Right lobe of liver (tissue), 6 donors: Measurements from ENCODE around the gene MC3R. TPM values are rescaled to one million over a fixed set of nuclear protein-coding genes. Genes with fewer than 3 reads are reported as not detected.

Experiments used
- ATAC-seq, 4 donors: fragments of 200-7000 bp; cut with Tn5 transposase; one replicate each; pipeline ENCODE4 v1.9.1; 2020; ENCODE audit warnings: mild to moderate bottlenecking in 4 of 4, moderate library complexity in 4 of 4
- DNase-seq, 3 donors: peaks; one replicate each; pipeline ENCODE4 v3.0.0-alpha.2; 2020
- H3K27ac ChIP-seq, 3 donors: fragments of 200-600 bp; one replicate each; pipeline ENCODE4 v1.8.0; 2022
- H3K27me3 ChIP-seq, 2 donors: fragments of 200-600 bp; one replicate each; pipeline ENCODE4 v1.8.0; 2022
- H3K36me3 ChIP-seq, 4 donors: fragments of 200-600 bp; sonication (generic) in 1 of 4; one replicate each; pipeline versions ENCODE4 v1.5.1 to v1.8.0; 2017 to 2022; ENCODE audit warnings: control low read depth in 1 of 4
- H3K4me1 ChIP-seq, 4 donors: fragments of 200-600 bp; sonication (generic) in 1 of 4; one replicate each; pipeline versions ENCODE4 v1.5.1 to v1.8.0; 2017 to 2022; ENCODE audit warnings: control low read depth in 1 of 4
- H3K4me3 ChIP-seq, 3 donors: fragments of 200-600 bp; one replicate each; pipeline ENCODE4 v1.8.0; 2022
- H3K9me3 ChIP-seq, 4 donors: fragments of 200-600 bp; sonication (generic) in 1 of 4; one replicate each; pipeline versions ENCODE4 v1.5.1 to v1.8.0; 2017 to 2022; ENCODE audit warnings: control low read depth in 1 of 4
- CTCF ChIP-seq, 4 donors: fragments of 200-600 bp in 3 of 4; fragments of 450-650 bp in 1 of 4; IDR thresholded peaks; one replicate each; pipeline versions ENCODE4 v1.5.1 to v1.8.0; 2016 to 2022; ENCODE audit warnings: antibody characterized with exemption in 4 of 4, mild to moderate bottlenecking in 2 of 4
- POLR2A ChIP-seq: fragments of 450-650 bp; IDR thresholded peaks from one replicate; pipeline ENCODE4 v1.6.1; 2017; ENCODE audit warnings: antibody characterized with exemption, mild to moderate bottlenecking
- WGBS: methylation state at CpG from one replicate; pipeline ENCODE4 v1.1.6; 2018; ENCODE audit warnings: low coverage, low lambda C conversion rate; ENCODE audit not compliant: insufficient coverage; ENCODE audit errors: missing lambda C conversion rate; 5-methylcytosine and 5-hydroxymethylcytosine counted together
- intact Hi-C, 2 donors: fragments of 100-400 bp; cut with DNase I; formaldehyde crosslinking; loops; one replicate each; pipeline versions ENCODE4 v1.11.2 to v1.14.1; 2022
- total RNA-seq, 6 experiments: library from RNA; depleted of rRNA in 2 of 6; stranded (reverse); fragments of >200 nt in 2 of 6; fragmentation: NEBNext Ultra II Directional in 3 of 6; extraction: Animal tissue kit (Norgen Biotek cat#: 25700) in 3 of 6; gene quantifications; one replicate each; pipeline versions ENCODE4 v1.1.0 to v1.2.4, GENCODE V29; 2016 to 2023
- donor health status: DM: no; HTN: yes; CAD: no.
- donor health status: DM: no; HTN: no; CAD: no.
- donor health status: DM: no; HTN: no; CAD: no.
- donor health status: DM: no; HTN: yes; CAD: no.
- donor health status: DM: no; HTN: yes; CAD: no.

Gene MC3R
- total RNA-seq, 6 experiments from 2014 or later, result not detected

- WGBS, result 25% methylated on average over 2 of the region's 4 CpGs
- TF ChIP-seq CTCF (IDR thresholded peaks at IDR 0.05) (no peak), POLR2A (no peak)
- Histone ChIP-seq H3K36me3 (no peaks in the 10 kb centered on the region), H3K4me3 (no peak overlapping the region), H3K27ac (no peak overlapping the region), H3K27me3 (no peaks in the 10 kb centered on the region), H3K4me1 (no peaks in the 10 kb centered on the region), H3K9me3 (no peaks in the 10 kb centered on the region)
- no peak for DNase-seq
- intact Hi-C loops, result no loop called here
- ATAC-seq, result no peak
Measured at GRCh38 chr20:56207656-56208055, 40.9 kb upstream of the MC3R start.

GRCh38 chr20:56208121-56208520, 40.4 kb upstream of the MC3R start:
- ATAC-seq, result no peak
- no peaks in the 10 kb centered on the region for H3K9me3 ChIP-seq
- no peaks in the 10 kb centered on the region for H3K27me3 ChIP-seq
- no peak for DNase-seq
- no peaks in the 10 kb centered on the region for H3K4me1 ChIP-seq
- intact Hi-C loops, result no loop called here
- no peak overlapping the region for H3K27ac ChIP-seq
- no peaks in the 10 kb centered on the region for H3K36me3 ChIP-seq
- TF ChIP-seq POLR2A (no peak), CTCF (IDR thresholded peaks at IDR 0.05) (no peak)
- 71% methylated on average over 1 of the region's 1 CpG for WGBS
- H3K4me3 ChIP-seq, result no peak overlapping the region

- Histone ChIP-seq H3K27me3 (no peaks in the 10 kb centered on the region), H3K9me3 (no peaks in the 10 kb centered on the region), H3K27ac (no peak overlapping the region), H3K4me1 (no peaks in the 10 kb centered on the region), H3K36me3 (no peaks in the 10 kb centered on the region), H3K4me3 (no peak overlapping the region)
- 52% methylated on average over 5 of the region's 5 CpGs for WGBS
- ATAC-seq, result no peak
- DNase-seq, result no peak
- TF ChIP-seq POLR2A (no peak), CTCF (IDR thresholded peaks at IDR 0.05) (no peak)
- intact Hi-C loops, result no loop called here
Measured at GRCh38 chr20:56211051-56211450, 37.5 kb upstream of the MC3R start.

GRCh38 chr20:56212091-56212490, 36.4 kb upstream of the MC3R start:
- DNase-seq, result no peak
- H3K27me3 ChIP-seq, result no peaks in the 10 kb centered on the region
- H3K9me3 ChIP-seq, result no peaks in the 10 kb centered on the region
- no peak overlapping the region for H3K4me3 ChIP-seq
- WGBS, result 69% methylated on average over 8 of the region's 9 CpGs
- intact Hi-C loops, result no loop called here
- no peak overlapping the region for H3K27ac ChIP-seq
- H3K36me3 ChIP-seq, result no peaks in the 10 kb centered on the region
- TF ChIP-seq CTCF (IDR thresholded peaks at IDR 0.05) (no peak), POLR2A (no peak)
- no peaks in the 10 kb centered on the region for H3K4me1 ChIP-seq
- ATAC-seq, result no peak

- Histone ChIP-seq H3K9me3 (no peaks in the 10 kb centered on the region), H3K27me3 (no peaks in the 10 kb centered on the region), H3K27ac (no peak overlapping the region), H3K4me3 (no peak overlapping the region), H3K36me3 (no peaks in the 10 kb centered on the region), H3K4me1 (no peaks in the 10 kb centered on the region)
- DNase-seq (no peak), ATAC-seq (no peak)
- TF ChIP-seq CTCF (IDR thresholded peaks at IDR 0.05), result no peak
- 59% methylated on average over 2 of the region's 2 CpGs for WGBS
- intact Hi-C loops, result no loop called here
Measured at GRCh38 chr20:56213321-56213720, 35.2 kb upstream of the MC3R start.
